Stimulated activated CD4-positive, alpha-beta T cell treated with anti-CD3 and anti-CD28 coated beads, Interleukin-4, amount 100 ng/mL, for 4 hours (primary cell): Measurements from ENCODE around the gene LIMA1.
"Not testable (repeated sequence)": the region's sequence is repeated elsewhere in the genome, so short reads cannot be mapped to it uniquely, and the experiment has no call there.

Experiments used
- DNase-seq, 2 experiments: peaks; one replicate each; pipeline ENCODE4 v3.0.0-alpha.2; 2020

Gene LIMA1

GRCh38 chr12:50283229-50283923, at the start of gene LIMA1:
TSS of gene LIMA1 (minus strand) at chr12:50283520. CDS start at chr12:50248751, 34,769 bp downstream.
- peak; percentile 91 to 94 for DNase-seq

- no peak for DNase-seq
Measured at GRCh38 chr12:50331745-50332144, 48.4 kb upstream of the LIMA1 start.

GRCh38 chr12:50328664-50329063, 45.3 kb upstream of the LIMA1 start:
- not testable (repeated sequence) for DNase-seq

GRCh38 chr12:50326590-50327284, 43.4 kb upstream of the LIMA1 start:
- DNase-seq, result no peak

- no peak for DNase-seq
Measured at GRCh38 chr12:50325890-50326391, 42.6 kb upstream of the LIMA1 start.

GRCh38 chr12:50324770-50325169, 41.5 kb upstream of the LIMA1 start:
- DNase-seq, result not testable (repeated sequence)

GRCh38 chr12:50324077-50324476, 40.8 kb upstream of the LIMA1 start:
- not testable (repeated sequence) for DNase-seq

- DNase-seq, result no peak
Measured at GRCh38 chr12:50322206-50322605, 38.9 kb upstream of the LIMA1 start.

GRCh38 chr12:50317203-50317602, 33.9 kb upstream of the LIMA1 start:
- DNase-seq, result no peak

- no peak for DNase-seq
Measured at GRCh38 chr12:50315803-50316202, 32.5 kb upstream of the LIMA1 start.

- DNase-seq, result no peak
Measured at GRCh38 chr12:50314636-50315312, 31.5 kb upstream of the LIMA1 start.

- DNase-seq, result not testable (repeated sequence)
Measured at GRCh38 chr12:50313971-50314370, 30.7 kb upstream of the LIMA1 start.

GRCh38 chr12:50313256-50313931, 30.1 kb upstream of the LIMA1 start:
- DNase-seq, result no peak

- not testable (repeated sequence) for DNase-seq
Measured at GRCh38 chr12:50311858-50312609, 28.7 kb upstream of the LIMA1 start.

- no peak for DNase-seq
Measured at GRCh38 chr12:50309950-50310349, 26.6 kb upstream of the LIMA1 start.

GRCh38 chr12:50302686-50303085, 19.4 kb upstream of the LIMA1 start:
- DNase-seq, result no peak

GRCh38 chr12:50297996-50298395, 14.7 kb upstream of the LIMA1 start:
- no peak for DNase-seq

- DNase-seq, result no peak
Measured at GRCh38 chr12:50297027-50297426, 13.7 kb upstream of the LIMA1 start.

- DNase-seq, result no peak
Measured at GRCh38 chr12:50296554-50296953, 13.2 kb upstream of the LIMA1 start.

- DNase-seq, result no peak
Measured at GRCh38 chr12:50291377-50291776, 8.1 kb upstream of the LIMA1 start.

GRCh38 chr12:50290692-50291091, 7.4 kb upstream of the LIMA1 start:
- DNase-seq, result not testable (repeated sequence)

GRCh38 chr12:50287271-50287670, 4.0 kb upstream of the LIMA1 start:
- no peak for DNase-seq
